ENCODE measurements around the gene BTNL9.
"Not testable (repeated sequence)": the region's sequence is repeated elsewhere in the genome, so short reads cannot be mapped to it uniquely, and the experiment has no call there.

Gene BTNL9

GRCh38 chr5:181039931-181040630, at the start of gene BTNL9:
Gene BTNL9 (plus strand): TSS chr5:181040266. CDS start chr5:181045490, 5,224 bp downstream.
- no peak for DNase-seq (ENCODE audit: low read depth)
- H3K4me3 ChIP-seq (ENCODE audit: low read depth, low read length), result no peak within 1 kb of the TSS
- TF ChIP-seq MYC (IDR thresholded peaks at IDR 0.05; ENCODE audit: low read depth, low read length), result no peak
- TF ChIP-seq MAX (IDR thresholded peaks at IDR 0.05; ENCODE audit: low read depth, low read length), result no peak
- TF ChIP-seq POLR2A (IDR thresholded peaks at IDR 0.05; ENCODE audit: extremely low read depth, insufficient read length), result no peak
- no peak for TF ChIP-seq CTCF (IDR thresholded peaks at IDR 0.05; ENCODE audit: low read depth, low read length)

- TF ChIP-seq MYC (IDR thresholded peaks at IDR 0.05; ENCODE audit: low read depth, low read length) (no peak), POLR2A (IDR thresholded peaks at IDR 0.05; ENCODE audit: extremely low read depth, insufficient read length) (no peak), CTCF (IDR thresholded peaks at IDR 0.05; ENCODE audit: low read depth, low read length) (no peak), MAX (IDR thresholded peaks at IDR 0.05; ENCODE audit: low read depth, low read length) (no peak)
- no peak for DNase-seq (ENCODE audit: low read depth)
- no peak overlapping the region for H3K4me3 ChIP-seq (ENCODE audit: low read depth, low read length)
These were observed 49.2 kb upstream of the BTNL9 start for GRCh38 chr5:180990882-180991242.

GRCh38 chr5:181001947-181002346, 38.1 kb upstream of the BTNL9 start:
- TF ChIP-seq POLR2A (IDR thresholded peaks at IDR 0.05; ENCODE audit: extremely low read depth, insufficient read length) (no peak), MAX (IDR thresholded peaks at IDR 0.05; ENCODE audit: low read depth, low read length) (no peak), MYC (IDR thresholded peaks at IDR 0.05; ENCODE audit: low read depth, low read length) (no peak), CTCF (IDR thresholded peaks at IDR 0.05; ENCODE audit: low read depth, low read length) (no peak)
- no peak overlapping the region for H3K4me3 ChIP-seq (ENCODE audit: low read depth, low read length)
- DNase-seq (ENCODE audit: low read depth), result no peak

- no peak overlapping the region for H3K4me3 ChIP-seq (ENCODE audit: low read depth, low read length)
- DNase-seq (ENCODE audit: low read depth), result no peak
- TF ChIP-seq POLR2A (IDR thresholded peaks at IDR 0.05; ENCODE audit: extremely low read depth, insufficient read length), result no peak
- TF ChIP-seq CTCF (IDR thresholded peaks at IDR 0.05; ENCODE audit: low read depth, low read length), result no peak
- no peak for TF ChIP-seq MAX (IDR thresholded peaks at IDR 0.05; ENCODE audit: low read depth, low read length)
- no peak for TF ChIP-seq MYC (IDR thresholded peaks at IDR 0.05; ENCODE audit: low read depth, low read length)
These were observed 34.3 kb upstream of the BTNL9 start for GRCh38 chr5:181005791-181006190.

GRCh38 chr5:181008136-181008535, 31.9 kb upstream of the BTNL9 start:
- DNase-seq (ENCODE audit: low read depth), result no peak
- H3K4me3 ChIP-seq (ENCODE audit: low read depth, low read length), result no peak overlapping the region
- TF ChIP-seq CTCF (IDR thresholded peaks at IDR 0.05; ENCODE audit: low read depth, low read length) (no peak), MYC (IDR thresholded peaks at IDR 0.05; ENCODE audit: low read depth, low read length) (no peak), MAX (IDR thresholded peaks at IDR 0.05; ENCODE audit: low read depth, low read length) (no peak), POLR2A (IDR thresholded peaks at IDR 0.05; ENCODE audit: extremely low read depth, insufficient read length) (no peak)

GRCh38 chr5:181010018-181010417, 30.0 kb upstream of the BTNL9 start:
- H3K4me3 ChIP-seq (ENCODE audit: low read depth, low read length); DNase-seq (ENCODE audit: low read depth): not testable (repeated sequence)

GRCh38 chr5:181014654-181015053, 25.4 kb upstream of the BTNL9 start:
- not testable (repeated sequence) for DNase-seq (ENCODE audit: low read depth); H3K4me3 ChIP-seq (ENCODE audit: low read depth, low read length)

- not testable (repeated sequence) for H3K4me3 ChIP-seq (ENCODE audit: low read depth, low read length); DNase-seq (ENCODE audit: low read depth)
These were observed 22.6 kb upstream of the BTNL9 start for GRCh38 chr5:181017448-181017847.

All from NB4 (cell line).